ENCODE measurements around the gene SENP7.

DNA sequence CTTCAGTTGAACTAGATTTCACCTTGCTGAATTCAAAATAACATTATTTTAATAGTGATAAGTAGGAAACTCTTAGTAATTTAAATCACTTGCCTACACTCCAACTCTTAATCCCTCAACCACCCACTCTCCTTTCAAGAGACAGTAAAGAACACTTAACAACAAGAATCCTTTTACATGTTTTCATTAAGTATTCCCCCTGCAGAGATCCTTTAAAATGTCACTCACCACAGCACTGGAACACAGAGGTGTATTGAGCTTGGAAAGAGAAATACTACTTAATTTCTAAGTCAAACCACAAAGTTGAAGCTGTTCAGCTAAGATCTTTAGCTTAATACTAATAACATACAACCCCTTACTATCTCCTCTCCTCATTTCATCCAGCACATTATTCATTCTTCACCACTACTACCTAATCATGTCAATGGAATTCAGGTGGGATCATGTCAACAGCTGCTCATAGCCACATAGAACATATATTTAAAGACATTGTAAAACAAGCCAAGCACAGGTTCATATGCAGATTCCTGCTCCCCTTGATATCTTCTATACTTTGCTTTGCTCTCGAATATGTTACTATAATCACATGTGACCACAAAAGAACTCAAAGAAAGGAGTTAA, 233.1 kb downstream of the SENP7 start:
- TF ChIP-seq, protein P1, sequence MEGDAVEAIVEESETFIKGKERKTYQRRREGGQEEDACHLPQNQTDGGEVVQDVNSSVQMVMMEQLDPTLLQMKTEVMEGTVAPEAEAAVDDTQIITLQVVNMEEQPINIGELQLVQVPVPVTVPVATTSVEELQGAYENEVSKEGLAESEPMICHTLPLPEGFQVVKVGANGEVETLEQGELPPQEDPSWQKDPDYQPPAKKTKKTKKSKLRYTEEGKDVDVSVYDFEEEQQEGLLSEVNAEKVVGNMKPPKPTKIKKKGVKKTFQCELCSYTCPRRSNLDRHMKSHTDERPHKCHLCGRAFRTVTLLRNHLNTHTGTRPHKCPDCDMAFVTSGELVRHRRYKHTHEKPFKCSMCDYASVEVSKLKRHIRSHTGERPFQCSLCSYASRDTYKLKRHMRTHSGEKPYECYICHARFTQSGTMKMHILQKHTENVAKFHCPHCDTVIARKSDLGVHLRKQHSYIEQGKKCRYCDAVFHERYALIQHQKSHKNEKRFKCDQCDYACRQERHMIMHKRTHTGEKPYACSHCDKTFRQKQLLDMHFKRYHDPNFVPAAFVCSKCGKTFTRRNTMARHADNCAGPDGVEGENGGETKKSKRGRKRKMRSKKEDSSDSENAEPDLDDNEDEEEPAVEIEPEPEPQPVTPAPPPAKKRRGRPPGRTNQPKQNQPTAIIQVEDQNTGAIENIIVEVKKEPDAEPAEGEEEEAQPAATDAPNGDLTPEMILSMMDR (IDR thresholded peaks at IDR 0.05 in 4 of 5, conservative IDR thresholded peaks at IDR 0.05 in 1 of 5) = no peak
- no peak for TF ChIP-seq POLR2A (IDR thresholded peaks at IDR 0.05)

Data from gastrocnemius medialis (tissue), 4 donors.